ENCODE results near the gene TP53AIP1. TPM values are rescaled to one million over a fixed set of nuclear protein-coding genes. Genes with fewer than 3 reads are reported as not detected.
A peak's percentile ranks its signal among the peaks of the same experiment; 100 is the strongest.

TP53AIP1 gene
- total RNA-seq, 1 donor from 2014 or later = not detected

- H3K9me3 ChIP-seq (replicated peaks) = no peaks in the 10 kb centered on the region
- intact Hi-C loops (cut with micrococcal nuclease) = no loop called here
- H3K27ac ChIP-seq (replicated peaks) = no peak overlapping the region
- no peak overlapping the region for H3K4me3 ChIP-seq
- no peak for DNase-seq
- no peaks in the 10 kb centered on the region for H3K36me3 ChIP-seq
- peaks cover 32% of the 10 kb centered on the region for H3K4me1 ChIP-seq
- TF ChIP-seq CTCF (IDR thresholded peaks at IDR 0.05; ENCODE audit: borderline replicate concordance) = no peak
- H3K27me3 ChIP-seq (ENCODE audit: low read depth) = peaks cover 5% of the 10 kb centered on the region
Observed at GRCh38 chr11:128911701-128912100, 31.0 kb downstream of the TP53AIP1 start.

DNA sequence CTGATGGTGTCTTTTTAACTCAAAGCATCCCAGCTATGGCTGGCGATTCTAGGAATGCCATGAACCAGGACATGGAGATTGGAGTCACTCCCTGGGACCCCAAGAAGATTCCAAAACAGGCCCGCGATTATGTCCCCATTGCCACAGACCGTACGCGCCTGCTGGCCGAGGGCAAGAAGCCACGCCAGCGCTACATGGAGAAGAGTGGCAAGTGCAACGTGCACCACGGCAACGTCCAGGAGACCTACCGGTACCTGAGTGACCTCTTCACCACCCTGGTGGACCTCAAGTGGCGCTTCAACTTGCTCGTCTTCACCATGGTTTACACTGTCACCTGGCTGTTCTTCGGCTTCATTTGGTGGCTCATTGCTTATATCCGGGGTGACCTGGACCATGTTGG lies 31.4 kb downstream of the TP53AIP1 start:
- H3K4me3 ChIP-seq = no peak overlapping the region
- DNase-seq = no peak
- H3K9me3 ChIP-seq (replicated peaks) = no peaks in the 10 kb centered on the region
- H3K36me3 ChIP-seq = no peaks in the 10 kb centered on the region
- H3K27me3 ChIP-seq (ENCODE audit: low read depth) = peaks cover 10% of the 10 kb centered on the region
- intact Hi-C loops (cut with micrococcal nuclease) = no loop called here
- no peak for TF ChIP-seq CTCF (IDR thresholded peaks at IDR 0.05; ENCODE audit: borderline replicate concordance)
- H3K27ac ChIP-seq (replicated peaks) = no peak overlapping the region
- peaks cover 36% of the 10 kb centered on the region for H3K4me1 ChIP-seq

DNA sequence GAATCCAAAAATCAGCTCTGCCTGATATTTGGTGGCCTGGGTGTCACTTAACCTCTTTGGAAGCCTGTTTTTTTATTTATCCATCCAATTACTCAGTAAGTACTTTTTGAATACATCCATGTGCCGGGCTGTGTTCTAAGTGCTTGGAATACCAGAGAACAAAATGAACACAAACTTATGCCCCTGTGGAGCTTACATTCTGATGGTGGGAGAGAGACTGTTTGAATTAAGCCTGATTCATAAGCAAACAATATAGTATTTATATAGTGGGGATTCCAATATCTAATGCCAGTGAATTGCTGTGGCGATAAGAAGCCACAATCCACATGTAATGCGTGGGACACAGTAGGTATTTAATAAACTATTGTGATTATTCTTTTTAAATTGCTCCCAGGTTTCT lies 32.1 kb downstream of the TP53AIP1 start:
- Histone ChIP-seq H3K27me3 (ENCODE audit: low read depth) (peaks cover 12% of the 10 kb centered on the region), H3K4me1 (peaks cover 41% of the 10 kb centered on the region), H3K36me3 (no peaks in the 10 kb centered on the region), H3K9me3 (replicated peaks) (no peaks in the 10 kb centered on the region), H3K27ac (replicated peaks) (no peak overlapping the region), H3K4me3 (no peak overlapping the region)
- intact Hi-C loops (cut with micrococcal nuclease) = no loop called here
- no peak for DNase-seq
- TF ChIP-seq CTCF (IDR thresholded peaks at IDR 0.05; ENCODE audit: borderline replicate concordance) = no peak

DNA sequence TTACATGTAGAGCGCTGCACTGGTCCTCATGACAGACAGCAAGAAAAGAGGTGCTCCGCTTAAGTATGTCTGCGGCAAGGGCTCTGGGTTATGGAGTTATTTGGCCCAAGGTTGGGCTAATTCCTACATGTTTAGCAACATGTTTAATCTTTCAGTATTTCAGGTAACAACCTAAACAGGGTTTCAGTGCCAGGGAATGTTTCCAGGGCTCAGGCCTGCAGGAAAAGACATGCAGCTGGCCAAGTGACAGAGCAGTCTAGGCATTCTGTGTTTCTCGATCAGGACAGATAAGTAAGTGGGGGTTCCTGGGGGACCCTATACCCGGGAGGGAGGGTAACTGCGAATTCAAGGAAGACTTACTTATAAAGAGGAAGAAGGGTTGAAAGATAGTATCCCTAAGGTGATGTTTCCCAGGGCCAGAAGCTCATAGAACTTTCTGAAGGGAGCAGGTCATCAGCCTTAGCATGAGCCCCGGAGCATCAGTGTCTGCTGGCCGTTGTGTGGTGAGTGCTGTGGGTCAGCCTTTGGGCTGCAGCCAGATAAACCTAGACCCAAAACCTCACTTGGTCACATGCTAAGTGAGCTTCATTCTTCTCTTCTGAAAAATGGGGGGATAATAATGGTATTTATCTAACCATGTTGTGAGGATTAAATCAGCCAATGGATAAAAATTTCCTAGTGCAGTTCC lies 33.1 kb downstream of the TP53AIP1 start:
- no peak for TF ChIP-seq CTCF (IDR thresholded peaks at IDR 0.05; ENCODE audit: borderline replicate concordance)
- H3K4me1 ChIP-seq = peaks cover 42% of the 10 kb centered on the region
- H3K9me3 ChIP-seq (replicated peaks) = no peaks in the 10 kb centered on the region
- DNase-seq = no peak
- peaks cover 12% of the 10 kb centered on the region for H3K27me3 ChIP-seq (ENCODE audit: low read depth)
- intact Hi-C loops (cut with micrococcal nuclease) = no loop called here
- H3K36me3 ChIP-seq = no peaks in the 10 kb centered on the region
- H3K4me3 ChIP-seq = no peak overlapping the region
- H3K27ac ChIP-seq (replicated peaks) = no peak overlapping the region

- no peak overlapping the region for H3K4me3 ChIP-seq
- H3K9me3 ChIP-seq (replicated peaks) = no peaks in the 10 kb centered on the region
- H3K4me1 ChIP-seq = peaks cover 43% of the 10 kb centered on the region
- peaks cover 12% of the 10 kb centered on the region for H3K27me3 ChIP-seq (ENCODE audit: low read depth)
- peak; percentile 73 for DNase-seq
- no peak for TF ChIP-seq CTCF (IDR thresholded peaks at IDR 0.05; ENCODE audit: borderline replicate concordance)
- no peaks in the 10 kb centered on the region for H3K36me3 ChIP-seq
- intact Hi-C loops (cut with micrococcal nuclease) = no loop called here
- H3K27ac ChIP-seq (replicated peaks) = peak overlapping the region; percentile 36
Observed at GRCh38 chr11:128908391-128909246, 34.1 kb downstream of the TP53AIP1 start.

All from left ventricle myocardium inferior (tissue), 1 donor.